DND-41 (cell line): ENCODE measurements around the gene PIK3C3.

Source experiments
- ATAC-seq: fragments of 200-7000 bp; cut with Tn5 transposase; 3 replicates; pipeline ENCODE4 v1.9.1; 2021; ENCODE audit warnings: low read depth; ENCODE audit not compliant: insufficient read depth
- DNase-seq: peaks from one replicate; pipeline ENCODE4 v3.0.0-alpha.2; 2020
- H2AFZ ChIP-seq: 2 replicates; pipeline ENCODE4 v1.6.0; 2012; ENCODE audit warnings: low read depth, low read length
- H3K27ac ChIP-seq: 2 replicates; pipeline ENCODE4 v1.5.1; 2012; ENCODE audit warnings: low read length, inconsistent platforms
- H3K27me3 ChIP-seq: fragments of 200-600 bp; sonication (generic); 2 replicates; pipeline ENCODE4 v1.6.0; 2012; ENCODE audit warnings: low read length, mild to moderate bottlenecking, inconsistent platforms; ENCODE audit not compliant: insufficient read depth, poor library complexity
- H3K36me3 ChIP-seq: 2 replicates; pipeline ENCODE4 v1.5.1; 2012; ENCODE audit warnings: low read length, inconsistent platforms; ENCODE audit not compliant: insufficient read depth
- H3K4me1 ChIP-seq: 2 replicates; pipeline ENCODE4 v1.5.1; 2012; ENCODE audit warnings: mild to moderate bottlenecking, low read length; ENCODE audit not compliant: insufficient read depth
- H3K4me2 ChIP-seq: 2 replicates; pipeline ENCODE4 v1.6.0; 2012; ENCODE audit warnings: mild to moderate bottlenecking, moderate library complexity, low read length, inconsistent platforms; ENCODE audit not compliant: insufficient read depth
- H3K4me3 ChIP-seq, 2 experiments: fragments of 200-600 bp in 1 of 2; shearing (Covaris generic) in 1 of 2; 2 replicates each; pipeline ENCODE4 v1.5.1; 2012 to 2016; ENCODE audit warnings: inconsistent platforms in 2 of 2, low read length in 2 of 2, mild to moderate bottlenecking in 2 of 2, low read depth in 1 of 2, moderate library complexity in 1 of 2
- H3K79me2 ChIP-seq: 2 replicates; pipeline ENCODE4 v1.6.0; 2012; ENCODE audit warnings: low read length, inconsistent platforms; ENCODE audit not compliant: insufficient read depth
- H3K9ac ChIP-seq: 2 replicates; pipeline ENCODE4 v1.6.0; 2012; ENCODE audit warnings: low read depth, mild to moderate bottlenecking, inconsistent platforms, low read length, moderate library complexity
- H3K9me3 ChIP-seq: 2 replicates; pipeline ENCODE4 v1.5.1; 2012; ENCODE audit warnings: low read length, moderate library complexity, mild to moderate bottlenecking, inconsistent platforms; ENCODE audit not compliant: insufficient read depth, severe bottlenecking
- H4K20me1 ChIP-seq: 2 replicates; pipeline ENCODE4 v1.6.0; 2012; ENCODE audit warnings: low read length; ENCODE audit not compliant: insufficient read depth
- CTCF ChIP-seq: IDR thresholded peaks from 2 replicates; pipeline ENCODE4 v1.5.1; 2012; ENCODE audit warnings: borderline replicate concordance, low read length, moderate library complexity, mild to moderate bottlenecking; ENCODE audit not compliant: poor library complexity, severe bottlenecking; ENCODE audit errors: extremely low read depth
- EZH2 ChIP-seq: IDR thresholded peaks from 3 replicates; pipeline ENCODE4 v1.6.1; 2012; ENCODE audit warnings: borderline replicate concordance, low read depth, mild to moderate bottlenecking, moderate library complexity, low read length, inconsistent platforms; ENCODE audit not compliant: severe bottlenecking

Gene PIK3C3

GRCh38 chr18:41993151-41993550 is 38.1 kb downstream of the PIK3C3 start:
- H3K27ac ChIP-seq, result no peak overlapping the region
- H3K9me3 ChIP-seq, result no peaks in the 10 kb centered on the region
- H4K20me1 ChIP-seq, result no peaks in the 10 kb centered on the region
- no peaks in the 10 kb centered on the region for H3K79me2 ChIP-seq
- H3K9ac ChIP-seq, result no peak overlapping the region
- peaks cover 66% of the 10 kb centered on the region for H3K36me3 ChIP-seq
- H3K4me3 ChIP-seq, result no peak overlapping the region
- no peak for ATAC-seq
- H3K4me2 ChIP-seq, result no peak overlapping the region
- no peaks in the 10 kb centered on the region for H3K4me1 ChIP-seq
- H2AFZ ChIP-seq, result no peak overlapping the region
- no peak for DNase-seq
- no peaks in the 10 kb centered on the region for H3K27me3 ChIP-seq
- no peak for TF ChIP-seq CTCF
- TF ChIP-seq EZH2, result no peak

GRCh38 chr18:41996020-41996419 is 41.0 kb downstream of the PIK3C3 start:
- no peak for ATAC-seq
- Histone ChIP-seq H4K20me1 (no peaks in the 10 kb centered on the region), H3K9me3 (no peaks in the 10 kb centered on the region), H3K4me1 (no peaks in the 10 kb centered on the region), H2AFZ (no peak overlapping the region), H3K4me2 (no peak overlapping the region), H3K27ac (no peak overlapping the region), H3K27me3 (no peaks in the 10 kb centered on the region), H3K9ac (no peak overlapping the region), H3K4me3 (no peak overlapping the region), H3K79me2 (no peaks in the 10 kb centered on the region), H3K36me3 (peaks cover 73% of the 10 kb centered on the region)
- TF ChIP-seq CTCF (no peak), EZH2 (no peak)
- no peak for DNase-seq

- no peak overlapping the region for H3K9ac ChIP-seq
- TF ChIP-seq EZH2 (no peak), CTCF (no peak)
- H3K9me3 ChIP-seq, result no peaks in the 10 kb centered on the region
- H2AFZ ChIP-seq, result no peak overlapping the region
- ATAC-seq (no peak), DNase-seq (no peak)
- H3K79me2 ChIP-seq, result no peaks in the 10 kb centered on the region
- H3K36me3 ChIP-seq, result peaks cover 73% of the 10 kb centered on the region
- H3K4me1 ChIP-seq, result no peaks in the 10 kb centered on the region
- no peak overlapping the region for H3K4me3 ChIP-seq
- no peak overlapping the region for H3K27ac ChIP-seq
- no peaks in the 10 kb centered on the region for H4K20me1 ChIP-seq
- H3K27me3 ChIP-seq, result no peaks in the 10 kb centered on the region
- H3K4me2 ChIP-seq, result no peak overlapping the region
Measured at GRCh38 chr18:41999751-42000150, 44.7 kb downstream of the PIK3C3 start.

- Histone ChIP-seq H3K79me2 (no peaks in the 10 kb centered on the region), H3K36me3 (peaks cover 71% of the 10 kb centered on the region), H3K4me2 (no peak overlapping the region)
Measured at GRCh38 chr18:42001801-42002200, 46.8 kb downstream of the PIK3C3 start.

More at GRCh38 chr18:42001801-42002200, 46.8 kb downstream of the PIK3C3 start:
- no peak overlapping the region for H3K9ac ChIP-seq
- no peaks in the 10 kb centered on the region for H4K20me1 ChIP-seq
- no peak overlapping the region for H2AFZ ChIP-seq
- DNase-seq, result no peak
- H3K27ac ChIP-seq, result no peak overlapping the region
- H3K4me1 ChIP-seq, result no peaks in the 10 kb centered on the region
- no peak for ATAC-seq
- H3K9me3 ChIP-seq, result no peaks in the 10 kb centered on the region
- H3K27me3 ChIP-seq, result no peaks in the 10 kb centered on the region
- H3K4me3 ChIP-seq, result no peak overlapping the region
- TF ChIP-seq EZH2 (no peak), CTCF (no peak)
